Gastrocnemius medialis (tissue), 4 donors: ENCODE measurements around the gene MKLN1.
A peak's percentile ranks its signal among the peaks of the same experiment; 100 is the strongest.

ENCODE experiments used
- CTCF ChIP-seq, 5 experiments: fragments of 450-650 bp in 3 of 5; fragments of 200-600 bp in 2 of 5; sonication (generic) in 2 of 5; IDR thresholded peaks in 4 of 5; conservative IDR thresholded peaks in 1 of 5; 1 replicate in 4 of 5; 2 replicates in 1 of 5; pipeline ENCODE4 v1.5.1; 2016 to 2019; ENCODE audit warnings: antibody characterized with exemption in 5 of 5, mild to moderate bottlenecking in 3 of 5, moderate library complexity in 3 of 5
- POLR2A ChIP-seq, 2 donors: fragments of 450-650 bp; IDR thresholded peaks; one replicate each; pipeline ENCODE4 v1.6.1; 2017; ENCODE audit warnings: antibody characterized with exemption in 2 of 2, mild to moderate bottlenecking in 2 of 2, moderate library complexity in 2 of 2

DNA sequence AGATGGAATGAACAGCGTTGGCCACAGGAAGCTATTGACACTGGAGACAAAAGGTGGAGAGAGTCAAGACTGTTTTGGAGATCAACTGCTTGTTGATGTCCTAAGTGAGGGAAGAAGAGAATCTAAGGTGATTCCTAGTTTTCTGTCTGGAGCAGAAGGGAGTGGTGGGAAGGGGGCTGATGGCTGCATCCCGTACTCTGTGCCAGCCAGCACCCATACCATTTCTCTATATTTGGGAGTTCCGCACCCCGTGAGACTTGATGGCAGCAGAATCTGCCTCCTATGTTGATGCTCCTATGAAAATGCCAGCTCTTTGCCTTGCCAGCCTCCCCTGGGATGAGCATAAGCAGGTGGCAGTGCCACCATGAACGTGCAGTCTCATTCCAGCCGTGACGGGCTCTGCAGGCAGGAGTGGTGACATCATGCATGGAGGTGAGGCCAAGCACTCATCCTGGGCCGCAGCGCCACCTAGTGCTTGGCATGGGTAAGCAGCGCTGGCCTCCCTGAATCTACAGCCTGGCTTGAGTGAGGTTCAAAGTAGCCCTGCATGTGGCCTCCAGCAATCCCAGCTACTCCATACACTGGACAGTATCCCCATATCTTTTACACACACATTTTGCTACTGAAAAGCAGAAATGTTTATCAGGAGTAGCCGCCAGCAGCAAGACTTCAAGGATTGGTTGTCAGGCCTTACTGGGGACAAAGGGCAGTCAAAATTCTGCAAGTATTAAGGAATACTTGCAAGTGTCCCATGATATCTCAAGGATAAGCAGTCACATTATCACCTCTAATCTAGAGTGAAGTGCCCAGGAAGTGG, 185.8 kb downstream of the MKLN1 start:
- peak; percentile 83 to 93 (median 93) for TF ChIP-seq CTCF (IDR thresholded peaks at IDR 0.05 in 4 of 5, conservative IDR thresholded peaks at IDR 0.05 in 1 of 5)
- no peak for TF ChIP-seq POLR2A (IDR thresholded peaks at IDR 0.05)
